Erythroblast (primary cell): ENCODE data around the gene RANGAP1.
"Not testable (repeated sequence)": the region's sequence is repeated elsewhere in the genome, so short reads cannot be mapped to it uniquely, and the experiment has no call there.

Source experiments
- DNase-seq, 2 experiments: peaks; one replicate each; lab custom pipeline; 2025; lab: John Stamatoyannopoulos, UW
- GATA1 ChIP-seq: IDR thresholded peaks from 2 replicates; pipeline ENCODE4 v1.6.1; 2011; ENCODE audit warnings: low read depth, mild to moderate bottlenecking, control low read depth, low read length, moderate library complexity
- POLR2A ChIP-seq: IDR thresholded peaks from 2 replicates; pipeline ENCODE4 v1.6.1; 2011; ENCODE audit warnings: mild to moderate bottlenecking, low read length

The RANGAP1 gene

GRCh38 chr22:41260871-41261270 is 25.1 kb downstream of the RANGAP1 start:
- DNase-seq: no peak
- TF ChIP-seq POLR2A (no peak), GATA1 (no peak)

GRCh38 chr22:41259756-41260155 is 26.2 kb downstream of the RANGAP1 start:
- not testable (repeated sequence) for DNase-seq

- TF ChIP-seq POLR2A (no peak), GATA1 (no peak)
- no peak for DNase-seq
Measured at GRCh38 chr22:41257696-41258095, 28.3 kb downstream of the RANGAP1 start.

GRCh38 chr22:41256254-41257253 is 29.4 kb downstream of the RANGAP1 start:
- no peak for TF ChIP-seq POLR2A
- no peak for TF ChIP-seq GATA1
- DNase-seq: no peak

- no peak for TF ChIP-seq POLR2A
- TF ChIP-seq GATA1: no peak
- no peak for DNase-seq
Measured at GRCh38 chr22:41254230-41254629, 31.8 kb downstream of the RANGAP1 start.

- TF ChIP-seq GATA1 (no peak), POLR2A (no peak)
- DNase-seq: no peak
Measured at GRCh38 chr22:41252365-41252764, 33.6 kb downstream of the RANGAP1 start.

- DNase-seq: no peak
- TF ChIP-seq GATA1: no peak
- no peak for TF ChIP-seq POLR2A
Measured at GRCh38 chr22:41250127-41250526, 35.9 kb downstream of the RANGAP1 start.

GRCh38 chr22:41249442-41249841 is 36.5 kb downstream of the RANGAP1 start:
- TF ChIP-seq GATA1 (no peak), POLR2A (no peak)
- no peak for DNase-seq

- TF ChIP-seq GATA1: no peak
- no peak for TF ChIP-seq POLR2A
Measured at GRCh38 chr22:41248758-41249157, 37.2 kb downstream of the RANGAP1 start.

GRCh38 chr22:41248314-41248713 is 37.7 kb downstream of the RANGAP1 start:
- DNase-seq: no peak
- no peak for TF ChIP-seq GATA1
- no peak for TF ChIP-seq POLR2A

More at GRCh38 chr22:41248758-41249157, 37.2 kb downstream of the RANGAP1 start:
- no peak for DNase-seq

GRCh38 chr22:41247703-41248102 is 38.3 kb downstream of the RANGAP1 start:
- TF ChIP-seq GATA1 (no peak), POLR2A (no peak)
- DNase-seq: no peak

GRCh38 chr22:41245917-41246499 is 40.0 kb downstream of the RANGAP1 start:
- DNase-seq: no peak
- TF ChIP-seq GATA1 (no peak), POLR2A (no peak)

GRCh38 chr22:41243361-41243760 is 42.6 kb downstream of the RANGAP1 start:
- DNase-seq: no peak
- TF ChIP-seq GATA1: no peak
- TF ChIP-seq POLR2A: no peak

- no peak for DNase-seq
- TF ChIP-seq GATA1 (no peak), POLR2A (no peak)
Measured at GRCh38 chr22:41242396-41243117, 43.4 kb downstream of the RANGAP1 start.

- DNase-seq: no peak
- TF ChIP-seq POLR2A: no peak
- TF ChIP-seq GATA1: no peak
Measured at GRCh38 chr22:41241133-41241676, 44.8 kb downstream of the RANGAP1 start.
